Activated CD8-positive, alpha-beta memory T cell treated with anti-CD3 and anti-CD28 coated beads for 1 hour (primary cell): ENCODE results near the gene NUB1.

Source experiments
- DNase-seq, 2 donors: peaks; one replicate each; pipeline ENCODE4 v3.0.0-alpha.2; 2020; ENCODE audit warnings: low read depth in 1 of 2; ENCODE audit errors: extremely low read depth in 1 of 2

The NUB1 gene

GRCh38 chr7:151420144-151420543, 78.5 kb downstream of the NUB1 start:
- no peak for DNase-seq

DNA sequence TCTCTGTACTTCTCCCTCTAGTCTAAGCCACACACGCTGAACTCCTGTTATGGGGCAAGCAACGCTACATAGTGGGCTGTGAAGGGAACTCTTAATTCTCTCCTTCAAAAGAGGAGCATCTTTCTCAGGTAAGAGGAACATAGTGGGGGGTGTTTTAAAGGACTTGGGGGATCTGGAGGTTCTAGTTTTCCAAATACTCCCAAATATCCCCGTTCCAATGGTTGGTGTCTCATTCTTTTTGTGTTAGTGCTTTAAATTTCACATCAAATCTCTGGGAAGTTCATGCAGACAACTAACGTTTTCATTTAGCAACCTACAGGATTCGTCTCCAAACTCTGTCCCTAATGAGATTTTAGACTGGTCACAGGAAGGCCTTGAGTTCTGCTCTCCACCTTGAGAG, 80.6 kb downstream of the NUB1 start:
- no peak for DNase-seq

DNA sequence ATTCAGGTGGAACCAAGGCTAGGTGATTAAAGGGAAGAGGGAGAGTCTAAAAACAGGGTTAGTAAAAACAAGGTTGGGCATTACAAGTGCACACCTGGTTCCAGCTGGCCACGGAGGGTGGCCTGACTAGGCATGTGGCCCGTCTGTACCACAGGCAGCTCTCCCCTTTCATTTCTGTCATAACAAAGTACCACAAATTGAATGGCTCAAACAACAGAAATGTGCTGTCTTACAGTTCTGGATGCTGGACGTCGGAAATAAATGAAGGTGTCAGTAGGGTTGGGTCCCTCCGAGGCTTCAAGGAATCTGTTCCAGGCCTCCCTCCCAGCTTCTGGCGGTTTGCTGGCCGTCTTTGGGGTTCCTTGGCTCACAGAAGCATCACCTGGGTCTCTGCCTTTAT, 81.6 kb downstream of the NUB1 start:
- DNase-seq = no peak

- no peak for DNase-seq
Measured at GRCh38 chr7:151423936-151424335, 82.3 kb downstream of the NUB1 start.

DNA sequence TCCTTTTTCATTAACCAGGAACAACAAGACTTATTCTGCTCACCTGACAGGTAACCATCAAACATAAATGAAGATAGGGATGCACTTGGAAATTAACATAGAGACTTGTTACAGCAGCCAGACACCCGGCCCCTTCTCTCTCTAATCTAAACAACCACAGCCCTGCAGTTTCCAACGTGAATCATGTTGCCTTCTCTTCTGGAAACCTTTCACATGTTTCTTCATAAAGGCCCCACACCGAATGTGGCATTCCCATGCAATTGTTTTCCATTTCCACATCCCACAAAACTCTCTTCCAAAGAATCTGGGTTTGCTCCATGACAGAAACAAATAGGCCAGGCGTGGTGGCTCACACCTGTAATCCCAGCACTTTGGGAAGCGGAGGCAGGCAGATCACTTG, 83.2 kb downstream of the NUB1 start:
- no peak for DNase-seq

DNA sequence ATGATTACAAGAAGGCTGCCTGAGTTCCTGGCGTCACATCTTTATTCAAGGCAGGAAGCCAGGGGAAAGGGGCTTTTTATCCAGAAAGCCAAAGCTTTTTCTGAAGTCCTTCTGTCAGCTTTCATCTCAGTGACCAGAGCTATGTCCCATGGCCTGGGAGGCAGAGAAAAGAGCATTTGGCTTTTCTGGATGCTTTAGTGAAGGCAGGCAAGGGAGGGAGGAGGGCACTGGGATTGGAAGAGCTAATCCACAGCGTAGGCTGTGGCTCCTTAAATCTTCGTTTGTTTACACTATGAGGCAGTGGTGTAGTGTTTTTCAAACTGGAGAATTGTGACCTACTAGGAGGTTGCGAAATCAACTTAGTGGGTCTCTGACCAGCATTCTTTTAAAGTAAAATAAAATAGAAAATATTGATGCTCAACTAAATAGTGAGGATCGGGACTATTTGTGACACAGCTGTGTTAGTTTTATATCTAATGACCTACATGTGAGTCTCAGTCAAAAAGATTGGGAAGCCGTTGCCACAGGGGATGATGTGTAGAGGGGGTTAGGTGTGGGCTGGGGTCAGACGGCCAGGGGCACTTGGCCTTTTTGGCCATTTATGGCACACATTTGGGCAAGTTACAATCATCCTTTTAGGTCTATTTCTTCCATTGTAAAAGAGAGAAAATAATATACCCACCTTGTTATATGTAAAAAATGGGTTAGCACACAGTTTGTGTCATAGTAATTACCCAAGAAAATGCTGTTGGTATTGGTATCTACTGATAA, 84.2 kb downstream of the NUB1 start:
- no peak for DNase-seq

GRCh38 chr7:151426441-151426903, 84.9 kb downstream of the NUB1 start:
- no peak for DNase-seq

DNA sequence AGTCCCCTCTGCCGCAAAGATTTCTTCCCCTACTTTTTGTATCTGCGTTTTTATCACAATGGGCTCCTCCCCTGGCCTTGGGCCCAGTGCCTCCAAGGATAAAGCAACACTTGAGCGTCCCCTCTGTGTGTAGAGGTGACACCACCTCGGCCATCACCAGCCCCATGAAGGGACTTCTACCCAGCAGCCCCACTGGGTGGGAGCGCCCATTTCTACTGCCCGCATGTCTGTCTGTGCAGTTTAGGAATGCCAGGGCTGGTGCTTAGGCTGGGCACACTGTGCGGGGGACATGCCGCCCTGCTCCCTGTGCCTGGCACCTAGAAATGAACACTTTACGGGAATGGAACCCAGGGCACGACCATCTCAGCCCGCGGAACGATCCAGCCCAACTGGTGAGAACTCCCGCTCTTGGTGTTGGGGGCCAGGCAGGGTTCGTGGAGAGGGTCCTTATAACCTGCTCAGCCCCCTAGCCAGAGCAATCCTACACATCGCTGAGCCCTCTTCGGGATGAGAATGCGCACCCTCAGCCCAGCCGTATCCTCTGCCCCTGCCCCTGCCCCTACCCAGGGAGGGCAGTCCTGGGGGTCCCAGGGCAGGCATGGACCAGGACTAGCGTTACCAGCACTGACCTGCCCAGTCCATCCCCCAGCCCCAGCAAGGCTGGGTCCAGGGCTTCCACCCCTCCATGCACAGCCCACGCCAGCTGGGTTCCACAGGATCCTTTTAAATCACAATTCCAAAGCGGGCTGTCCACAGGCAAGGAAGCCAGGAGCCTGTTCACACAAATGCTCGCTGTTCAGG, 85.5 kb downstream of the NUB1 start:
- DNase-seq = no peak

GRCh38 chr7:151427705-151428377, 86.2 kb downstream of the NUB1 start:
- no peak for DNase-seq
